LNCaP clone FGC (cell line): ENCODE data around the gene CELF6.

Experiments used
- DNase-seq: peaks from one replicate; pipeline ENCODE4 v3.0.0-alpha.2; 2011; ENCODE audit warnings: low read depth
- H3K4me3 ChIP-seq: 2 replicates; pipeline ENCODE4 v1.5.1; 2011; ENCODE audit warnings: mild to moderate bottlenecking, low read depth, low read length, control low read depth
- CTCF ChIP-seq: IDR thresholded peaks from 2 replicates; pipeline ENCODE4 v1.5.1; 2012; ENCODE audit warnings: mild to moderate bottlenecking; ENCODE audit not compliant: control insufficient read depth, insufficient read depth; ENCODE audit errors: extremely low read depth

CELF6 gene

GRCh38 chr15:72252663-72253299, 67.2 kb downstream of the CELF6 start:
- no peak for TF ChIP-seq CTCF
- no peak overlapping the region for H3K4me3 ChIP-seq
- no peak for DNase-seq

GRCh38 chr15:72249142-72249810, 70.7 kb downstream of the CELF6 start:
- no peak for DNase-seq
- no peak overlapping the region for H3K4me3 ChIP-seq
- no peak for TF ChIP-seq CTCF

- DNase-seq, result no peak
- TF ChIP-seq CTCF, result no peak
- no peak overlapping the region for H3K4me3 ChIP-seq
These were observed 71.4 kb downstream of the CELF6 start for GRCh38 chr15:72248514-72248913.

GRCh38 chr15:72242775-72243370, 77.1 kb downstream of the CELF6 start:
- TF ChIP-seq CTCF, result no peak
- DNase-seq, result no peak
- no peak overlapping the region for H3K4me3 ChIP-seq

GRCh38 chr15:72239652-72240051, 80.3 kb downstream of the CELF6 start:
- H3K4me3 ChIP-seq, result no peak overlapping the region
- no peak for DNase-seq
- no peak for TF ChIP-seq CTCF

- no peak for TF ChIP-seq CTCF
- H3K4me3 ChIP-seq, result no peak overlapping the region
- DNase-seq, result no peak
These were observed 81.4 kb downstream of the CELF6 start for GRCh38 chr15:72238586-72238985.
